ENCODE measurements around the gene ZNF629.

The ZNF629 gene

GRCh38 chr16:30750876-30751465 lies 36.0 kb downstream of the ZNF629 start:
- no peaks in the 10 kb centered on the region for H3K27me3 ChIP-seq (replicated peaks; ENCODE audit: control insufficient read depth, insufficient read depth, low read length)
- peaks cover 19% of the 10 kb centered on the region for H3K36me3 ChIP-seq (ENCODE audit: control insufficient read depth, insufficient read depth, low read length)
- H3K4me3 ChIP-seq (replicated peaks; ENCODE audit: low read depth, low read length) = no peak overlapping the region
- no peak for TF ChIP-seq CTCF (IDR thresholded peaks at IDR 0.05; ENCODE audit: insufficient read depth, low read length, poor library complexity, severe bottlenecking)
- DNase-seq (ENCODE audit: extremely low read depth, insufficient read length) = no peak

- Histone ChIP-seq H3K4me3 (replicated peaks; ENCODE audit: low read depth, low read length) (no peak overlapping the region), H3K27me3 (replicated peaks; ENCODE audit: control insufficient read depth, insufficient read depth, low read length) (no peaks in the 10 kb centered on the region), H3K36me3 (ENCODE audit: control insufficient read depth, insufficient read depth, low read length) (peaks cover 19% of the 10 kb centered on the region)
- no peak for TF ChIP-seq CTCF (IDR thresholded peaks at IDR 0.05; ENCODE audit: insufficient read depth, low read length, poor library complexity, severe bottlenecking)
- DNase-seq (ENCODE audit: extremely low read depth, insufficient read length) = no peak
Measured at GRCh38 chr16:30750201-30750600, 36.8 kb downstream of the ZNF629 start.

- H3K4me3 ChIP-seq (replicated peaks; ENCODE audit: low read depth, low read length) = peak overlapping the region; percentile 98
- no peak for DNase-seq (ENCODE audit: extremely low read depth, insufficient read length)
- H3K27me3 ChIP-seq (replicated peaks; ENCODE audit: control insufficient read depth, insufficient read depth, low read length) = no peaks in the 10 kb centered on the region
- H3K36me3 ChIP-seq (ENCODE audit: control insufficient read depth, insufficient read depth, low read length) = peaks cover 20% of the 10 kb centered on the region
- no peak for TF ChIP-seq CTCF (IDR thresholded peaks at IDR 0.05; ENCODE audit: insufficient read depth, low read length, poor library complexity, severe bottlenecking)
Measured at GRCh38 chr16:30748634-30749445, 38.2 kb downstream of the ZNF629 start.

- Histone ChIP-seq H3K4me3 (replicated peaks; ENCODE audit: low read depth, low read length) (peak within 1 kb of the TSS; percentile 98), H3K36me3 (ENCODE audit: control insufficient read depth, insufficient read depth, low read length) (peaks cover 18% of the 10 kb centered on the region), H3K27me3 (replicated peaks; ENCODE audit: control insufficient read depth, insufficient read depth, low read length) (no peaks in the 10 kb centered on the region)
- no peak for TF ChIP-seq CTCF (IDR thresholded peaks at IDR 0.05; ENCODE audit: insufficient read depth, low read length, poor library complexity, severe bottlenecking)
- peak; percentile 99 for DNase-seq (ENCODE audit: extremely low read depth, insufficient read length)
Measured at GRCh38 chr16:30747799-30748633, 39.0 kb downstream of the ZNF629 start, which contains the start of gene PHKG2. TSS of gene PHKG2 (plus strand) at chr16:30748425. CDS start at chr16:30748821, 396 bp downstream.

GRCh38 chr16:30747331-30747730 lies 39.7 kb downstream of the ZNF629 start:
- Histone ChIP-seq H3K27me3 (replicated peaks; ENCODE audit: control insufficient read depth, insufficient read depth, low read length) (no peaks in the 10 kb centered on the region), H3K4me3 (replicated peaks; ENCODE audit: low read depth, low read length) (no peak overlapping the region), H3K36me3 (ENCODE audit: control insufficient read depth, insufficient read depth, low read length) (peaks cover 19% of the 10 kb centered on the region)
- DNase-seq (ENCODE audit: extremely low read depth, insufficient read length) = no peak
- TF ChIP-seq CTCF (IDR thresholded peaks at IDR 0.05; ENCODE audit: insufficient read depth, low read length, poor library complexity, severe bottlenecking) = no peak

Measured in GM06990 (cell line).